Neural crest cell (in vitro differentiated cells): ENCODE measurements around the gene POLR2J. TPM values are rescaled to one million over a fixed set of nuclear protein-coding genes. Genes with fewer than 3 reads are reported as not detected.

Experiments used
- DNase-seq: peaks from one replicate; pipeline ENCODE4 v3.0.0; 2021; ENCODE audit warnings: low read depth, mixed read lengths, low spot score
- H3K27ac Mint-ChIP-seq: one replicate; pipeline ENCODE4 v1.8.0; 2021; ENCODE audit warnings: mild to moderate bottlenecking, mixed read lengths; ENCODE audit not compliant: unreplicated experiment
- H3K27me3 Mint-ChIP-seq: 2 replicates; pipeline ENCODE4 v1.8.0; 2021; ENCODE audit warnings: low read depth, mild to moderate bottlenecking, mixed read lengths
- H3K36me3 Mint-ChIP-seq: 2 replicates; pipeline ENCODE4 v1.8.0; 2021; ENCODE audit warnings: low read depth, mild to moderate bottlenecking, mixed read lengths
- H3K4me1 Mint-ChIP-seq: 2 replicates; pipeline ENCODE4 v1.8.0; 2021; ENCODE audit warnings: mixed read lengths
- H3K4me3 Mint-ChIP-seq: one replicate; pipeline ENCODE4 v1.8.0; 2021; ENCODE audit warnings: mild to moderate bottlenecking, mixed read lengths
- H3K9me3 Mint-ChIP-seq: 2 replicates; pipeline ENCODE4 v1.8.0; 2021; ENCODE audit warnings: mixed read lengths
- CTCF ChIP-seq: fragments of 200-600 bp; sonication (generic); conservative IDR thresholded peaks from 2 replicates; pipeline ENCODE4 v1.5.0; 2021; ENCODE audit warnings: antibody characterized with exemption, mild to moderate bottlenecking
- total RNA-seq: library from RNA; stranded (reverse); gene quantifications from 2 replicates; pipeline ENCODE4 v1.2.1, GENCODE V29; 2021

The POLR2J gene
- total RNA-seq, 1 donor from 2014 or later, result 61.1 TPM

- H3K4me3 Mint-ChIP-seq, result peak overlapping the region; percentile 73
- no peaks in the 10 kb centered on the region for H3K4me1 Mint-ChIP-seq
- H3K36me3 Mint-ChIP-seq, result no peaks in the 10 kb centered on the region
- peak overlapping the region; percentile 68 for H3K27ac Mint-ChIP-seq
- DNase-seq, result no peak
- no peaks in the 10 kb centered on the region for H3K27me3 Mint-ChIP-seq
- TF ChIP-seq CTCF, result no peak
- H3K9me3 Mint-ChIP-seq, result no peaks in the 10 kb centered on the region
Measured at GRCh38 chr7:102472126-102473041, 6.3 kb downstream of the POLR2J start.

GRCh38 chr7:102471791-102472125, 7.0 kb downstream of the POLR2J start:
- Mint-ChIP-seq H3K36me3 (no peaks in the 10 kb centered on the region), H3K27ac (no peak overlapping the region), H3K9me3 (no peaks in the 10 kb centered on the region), H3K4me3 (peak overlapping the region; percentile 73), H3K4me1 (peaks cover 2% of the 10 kb centered on the region), H3K27me3 (no peaks in the 10 kb centered on the region)
- no peak for DNase-seq
- TF ChIP-seq CTCF, result no peak

- H3K4me1 Mint-ChIP-seq, result peaks cover 14% of the 10 kb centered on the region
- peak overlapping the region; percentile 78 for H3K4me3 Mint-ChIP-seq
- no peaks in the 10 kb centered on the region for H3K27me3 Mint-ChIP-seq
- DNase-seq, result no peak
- H3K36me3 Mint-ChIP-seq, result no peaks in the 10 kb centered on the region
- H3K27ac Mint-ChIP-seq, result no peak overlapping the region
- no peaks in the 10 kb centered on the region for H3K9me3 Mint-ChIP-seq
- TF ChIP-seq CTCF, result no peak
Measured at GRCh38 chr7:102469972-102470825, 8.5 kb downstream of the POLR2J start.

GRCh38 chr7:102469351-102469971, 9.3 kb downstream of the POLR2J start:
- Mint-ChIP-seq H3K27ac (no peak overlapping the region), H3K27me3 (no peaks in the 10 kb centered on the region), H3K9me3 (no peaks in the 10 kb centered on the region), H3K36me3 (no peaks in the 10 kb centered on the region), H3K4me1 (peaks cover 14% of the 10 kb centered on the region), H3K4me3 (no peak overlapping the region)
- TF ChIP-seq CTCF, result no peak
- DNase-seq, result no peak
